ENCODE data around the gene TXNDC11.
"Not testable (repeated sequence)": the region's sequence is repeated elsewhere in the genome, so short reads cannot be mapped to it uniquely, and the experiment has no call there.

Gene TXNDC11

GRCh38 chr16:11742536-11743307, at the start of gene TXNDC11:
Gene TXNDC11, minus strand, starts transcription at chr16:11742857. Its CDS starts 127 bp downstream, at chr16:11742730.
- DNase-seq (ENCODE audit: low read depth in 2 of 2), result peak; percentile 97 to 99

DNA sequence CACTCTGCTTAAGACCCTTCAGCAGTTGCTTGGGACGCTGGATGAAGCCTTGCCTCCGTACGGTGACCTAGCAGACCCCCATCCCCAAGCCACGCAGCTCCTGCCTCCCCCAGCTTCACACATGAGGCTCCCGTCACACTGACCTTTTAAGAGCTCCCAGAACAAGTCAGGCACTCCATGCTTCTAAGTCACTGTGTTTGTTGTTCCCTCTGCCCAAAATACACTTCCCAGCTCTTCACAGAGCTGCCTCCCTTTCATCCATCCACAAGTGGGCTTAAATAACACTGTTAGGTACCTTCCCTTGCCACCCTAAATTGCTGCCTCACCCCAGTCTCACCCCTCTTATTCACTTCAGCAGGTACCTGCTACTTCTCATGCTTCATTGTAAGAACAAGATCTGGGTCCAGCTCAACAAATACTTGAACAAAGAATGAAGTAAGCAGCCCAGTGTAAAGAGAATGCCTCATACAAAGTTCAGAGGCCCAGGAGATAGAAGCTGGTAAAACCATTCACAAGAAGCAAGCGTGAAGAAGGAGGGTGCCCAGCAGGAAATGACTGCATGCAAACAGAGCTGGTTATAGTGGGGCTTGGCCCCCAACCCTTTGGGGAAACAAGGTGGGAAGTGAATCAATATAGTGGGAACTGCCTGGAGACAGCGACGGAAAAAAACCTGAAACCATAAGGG, 48.6 kb upstream of the TXNDC11 start:
- no peak for DNase-seq (ENCODE audit: low read depth in 2 of 2)

- DNase-seq (ENCODE audit: low read depth in 2 of 2), result no peak
These were observed 46.3 kb upstream of the TXNDC11 start for GRCh38 chr16:11788914-11789313.

DNA sequence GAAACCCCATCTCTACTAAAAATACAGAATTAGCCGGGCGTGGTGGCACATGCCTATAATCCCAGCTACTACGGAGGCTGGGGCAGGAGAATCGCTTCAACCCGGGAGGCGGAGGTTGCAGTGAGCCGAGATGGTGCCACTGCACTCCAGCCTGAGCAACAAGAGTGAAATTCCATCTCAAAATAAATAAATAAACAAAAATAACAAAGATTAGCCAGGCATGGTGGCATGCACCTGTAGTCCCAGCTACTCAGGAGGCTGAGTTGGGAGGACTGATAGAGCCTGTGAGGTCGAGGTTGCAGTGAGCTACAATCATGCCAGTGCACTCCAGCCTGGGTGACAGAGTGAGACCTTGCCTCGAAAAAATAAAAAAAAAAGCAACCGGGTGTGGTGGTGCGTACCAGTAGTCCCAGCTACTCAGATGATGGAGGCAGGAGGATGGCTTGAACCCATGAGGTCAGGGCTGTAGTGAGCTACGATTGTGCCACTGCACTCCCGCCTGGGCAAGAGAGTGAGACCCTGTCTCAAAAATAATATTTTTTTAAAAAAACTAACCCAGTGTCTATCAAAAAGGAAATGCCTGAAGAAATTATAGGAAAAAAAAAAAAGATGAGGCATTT, 42.4 kb upstream of the TXNDC11 start:
- not testable (repeated sequence) for DNase-seq (ENCODE audit: low read depth in 2 of 2)

DNA sequence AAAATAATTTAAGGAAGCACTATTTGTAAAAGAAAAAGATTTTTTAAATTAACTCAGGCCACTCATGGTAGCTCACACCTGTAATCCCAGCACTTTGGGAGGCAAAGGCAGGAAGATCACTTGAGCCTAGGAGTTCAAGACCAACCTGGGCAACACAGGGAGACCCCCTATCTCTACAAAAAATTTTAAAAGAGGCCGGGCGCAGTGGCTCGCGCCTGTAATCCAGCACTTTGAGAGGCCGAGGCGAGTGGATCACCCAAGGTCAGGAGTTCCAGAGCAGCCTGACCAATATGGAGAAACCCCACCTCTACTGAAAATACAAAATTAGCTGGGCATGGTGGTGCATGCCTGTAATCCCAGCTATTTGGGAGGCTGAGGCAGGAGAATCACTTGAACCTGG, 41.7 kb upstream of the TXNDC11 start:
- DNase-seq (ENCODE audit: low read depth in 2 of 2), result not testable (repeated sequence)

DNA sequence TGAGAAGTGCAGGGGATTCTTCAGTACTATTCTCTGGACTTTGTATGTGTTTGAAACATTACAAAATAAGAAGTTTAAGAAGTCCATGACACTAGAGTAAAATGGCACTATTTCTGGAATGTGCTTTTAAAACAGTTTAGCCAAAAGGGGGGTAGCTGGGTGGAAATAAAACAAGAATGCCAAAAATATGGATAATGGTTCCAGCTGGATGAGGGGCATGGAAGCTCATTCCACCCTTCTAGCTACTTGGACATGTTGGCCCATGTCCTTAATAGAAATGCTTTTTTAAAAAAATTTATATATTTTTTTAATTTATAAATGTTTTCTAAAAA, 41.3 kb upstream of the TXNDC11 start:
- DNase-seq (ENCODE audit: low read depth in 2 of 2), result no peak

DNA sequence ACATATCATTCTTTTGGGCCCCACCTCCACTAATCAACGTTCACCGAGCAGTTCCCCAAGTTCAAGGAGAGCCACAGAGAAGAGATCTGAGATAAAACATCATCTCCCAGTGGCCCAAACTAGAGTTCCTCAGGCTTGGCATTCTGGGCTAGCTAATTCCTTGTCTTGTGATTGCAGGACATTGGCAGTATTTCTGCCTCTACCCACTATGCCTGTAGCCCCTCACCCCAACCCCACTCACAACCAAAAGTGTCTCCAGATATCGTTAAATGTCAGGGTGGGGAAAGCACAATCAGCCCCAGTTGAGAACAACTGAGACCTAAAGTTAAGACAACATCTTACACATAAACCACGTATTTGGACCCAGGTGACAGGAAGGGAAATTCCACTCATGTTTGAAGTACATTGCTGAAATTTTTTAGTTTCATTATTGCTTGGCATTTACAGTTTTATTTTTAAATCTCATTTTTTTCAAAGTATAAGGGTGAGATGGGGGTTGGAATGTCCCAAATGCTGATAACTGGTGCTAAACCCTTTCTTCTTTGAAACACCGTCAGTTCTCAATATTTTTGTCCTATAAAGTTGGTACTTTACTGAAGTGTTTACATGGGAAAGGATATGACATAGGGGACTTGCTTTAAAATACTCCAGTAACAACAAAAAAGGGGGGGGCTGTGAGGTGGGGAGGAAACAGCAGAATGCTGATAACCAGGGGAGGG, 40.8 kb upstream of the TXNDC11 start:
- peak in 1 of 2 donors; percentile 31 for DNase-seq (ENCODE audit: low read depth in 2 of 2)

DNA sequence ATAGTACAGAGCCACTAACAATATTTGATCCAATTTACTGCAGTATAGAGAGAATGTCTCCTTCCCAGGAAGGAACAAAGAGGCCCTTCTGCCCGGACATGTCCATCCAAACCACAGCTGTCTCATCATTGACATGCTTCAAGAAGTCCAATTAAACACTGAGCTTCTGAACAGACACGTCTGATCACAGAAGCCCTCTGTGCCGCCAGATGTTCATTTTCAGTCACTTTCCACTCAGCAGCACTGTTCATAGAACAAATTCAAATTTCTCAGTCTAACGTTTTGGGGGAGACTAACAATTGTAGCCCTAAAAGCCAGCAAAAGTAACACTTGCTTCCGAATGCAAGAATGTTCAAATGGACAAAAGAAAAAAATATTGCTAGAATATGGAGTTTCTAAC, 39.1 kb upstream of the TXNDC11 start:
- no peak for DNase-seq (ENCODE audit: low read depth in 2 of 2)

DNA sequence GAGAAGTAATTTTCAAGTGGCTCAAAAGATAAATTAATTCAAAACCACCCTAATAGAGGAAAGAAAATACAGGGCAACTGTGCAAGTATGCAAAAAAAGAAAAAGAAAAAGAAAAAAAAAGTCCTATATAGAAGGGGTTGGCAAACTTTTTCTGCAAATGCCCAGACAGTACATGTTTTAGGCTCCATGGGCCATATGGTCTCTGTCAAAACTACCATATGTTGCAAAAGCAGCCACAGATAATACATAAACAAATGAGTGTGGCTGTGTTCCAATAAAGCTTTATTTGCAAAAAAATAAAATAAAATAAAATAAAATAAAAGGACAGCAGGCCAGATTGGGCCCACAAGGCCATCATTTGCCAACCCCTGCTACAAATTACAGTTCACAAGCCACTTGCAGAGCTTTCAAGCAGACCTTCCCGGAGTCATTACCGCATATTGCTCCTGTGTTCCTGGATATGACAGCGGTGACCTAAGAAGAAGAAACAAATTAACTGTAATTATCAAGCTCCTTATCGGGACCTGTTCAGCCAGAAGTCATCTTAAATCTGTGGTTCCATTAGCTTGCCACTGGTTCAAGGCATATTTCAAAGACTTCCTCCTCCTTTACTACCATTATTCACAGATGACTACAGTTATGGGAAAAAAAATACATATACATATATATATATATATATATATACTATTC, 38.5 kb upstream of the TXNDC11 start:
- no peak for DNase-seq (ENCODE audit: low read depth in 2 of 2)

DNA sequence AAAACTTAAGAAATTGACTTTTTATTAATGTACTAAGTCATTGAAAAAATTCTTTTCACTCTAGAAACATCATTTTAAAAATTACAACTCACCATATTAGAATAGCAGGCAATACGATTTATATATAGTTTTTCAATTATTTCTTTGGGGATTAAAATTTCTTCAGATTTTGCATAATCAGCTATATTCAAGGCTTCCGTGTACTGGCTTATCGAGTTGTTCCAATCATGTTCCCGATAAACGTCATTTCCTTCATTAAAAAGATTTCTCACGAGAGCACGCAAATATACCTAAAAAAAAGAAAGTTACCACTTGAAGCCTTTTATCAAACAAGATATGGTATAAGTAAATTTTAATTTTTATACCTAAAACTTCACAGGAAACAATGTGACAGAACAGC, 36.4 kb upstream of the TXNDC11 start:
- DNase-seq (ENCODE audit: low read depth in 2 of 2), result no peak

- DNase-seq (ENCODE audit: low read depth in 2 of 2), result no peak
These were observed 31.5 kb upstream of the TXNDC11 start for GRCh38 chr16:11774065-11774626.

GRCh38 chr16:11768849-11769248, 26.2 kb upstream of the TXNDC11 start:
- no peak for DNase-seq (ENCODE audit: low read depth in 2 of 2)

- no peak for DNase-seq (ENCODE audit: low read depth in 2 of 2)
These were observed 19.8 kb upstream of the TXNDC11 start for GRCh38 chr16:11762431-11762830.

GRCh38 chr16:11759997-11760396, 17.3 kb upstream of the TXNDC11 start:
- DNase-seq (ENCODE audit: low read depth in 2 of 2), result no peak

DNA sequence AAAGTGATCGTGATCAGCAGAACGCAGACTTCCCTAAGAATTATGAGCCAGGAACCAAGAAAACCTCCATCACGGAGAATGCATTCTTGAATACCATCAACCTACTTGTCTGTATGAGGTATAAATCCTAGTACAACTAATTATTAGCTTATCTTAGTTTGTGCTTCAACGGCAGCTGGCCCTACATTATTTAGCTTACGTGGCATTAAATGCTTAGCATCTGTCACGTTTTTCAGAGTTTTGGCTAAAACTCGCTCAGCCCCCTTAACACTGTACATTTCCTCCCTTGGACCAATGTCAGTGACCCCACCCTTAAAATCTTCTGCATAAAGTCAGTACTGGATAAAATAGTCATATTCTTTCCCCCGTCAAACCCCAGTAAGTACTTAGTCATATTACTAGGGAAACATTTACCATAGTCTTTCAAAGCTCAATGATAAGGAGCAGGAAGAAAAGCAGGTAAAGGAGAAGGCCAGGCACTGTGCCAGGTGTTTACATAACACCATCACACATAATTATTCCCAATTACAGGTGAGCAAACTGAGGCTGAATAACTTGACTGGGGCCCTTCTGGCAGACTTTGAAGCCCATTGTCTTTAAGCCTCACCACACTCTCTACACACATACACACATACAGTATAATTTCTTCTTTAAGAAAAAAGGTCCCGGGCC, 16.6 kb upstream of the TXNDC11 start:
- DNase-seq (ENCODE audit: low read depth in 2 of 2), result no peak

- no peak for DNase-seq (ENCODE audit: low read depth in 2 of 2)
These were observed 15.3 kb upstream of the TXNDC11 start for GRCh38 chr16:11757671-11758545.

GRCh38 chr16:11756248-11756647, 13.6 kb upstream of the TXNDC11 start:
- no peak for DNase-seq (ENCODE audit: low read depth in 2 of 2)

- no peak for DNase-seq (ENCODE audit: low read depth in 2 of 2)
These were observed 12.5 kb upstream of the TXNDC11 start for GRCh38 chr16:11755022-11755760.

DNA sequence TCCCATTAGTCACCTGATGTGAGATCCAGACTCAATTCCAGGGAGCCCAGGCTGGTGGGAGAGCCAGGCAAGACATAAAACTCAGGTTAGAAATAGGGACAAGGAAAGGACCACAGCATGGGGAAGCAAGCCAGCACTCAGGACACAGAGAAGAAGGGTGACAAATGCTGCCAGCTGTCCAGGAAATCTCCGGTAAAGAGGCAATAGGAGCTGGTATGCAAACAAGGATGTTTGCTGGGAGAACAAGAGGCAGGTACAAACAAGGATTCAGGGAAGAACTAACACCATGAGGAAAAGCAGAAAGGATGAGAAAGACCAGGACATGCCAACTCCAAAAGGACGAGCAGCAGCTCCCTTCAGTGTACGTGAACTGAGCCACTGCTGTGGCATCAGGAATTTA, 10.2 kb upstream of the TXNDC11 start:
- no peak for DNase-seq (ENCODE audit: low read depth in 2 of 2)
